ENCODE data around the gene COX5A. TPM values are rescaled to one million over a fixed set of nuclear protein-coding genes. Genes with fewer than 3 reads are reported as not detected.
A peak's percentile ranks its signal among the peaks of the same experiment; 100 is the strongest.

The COX5A gene
- total RNA-seq, 4 donors from 2014 or later = 103 to 235 (median 166) TPM

DNA sequence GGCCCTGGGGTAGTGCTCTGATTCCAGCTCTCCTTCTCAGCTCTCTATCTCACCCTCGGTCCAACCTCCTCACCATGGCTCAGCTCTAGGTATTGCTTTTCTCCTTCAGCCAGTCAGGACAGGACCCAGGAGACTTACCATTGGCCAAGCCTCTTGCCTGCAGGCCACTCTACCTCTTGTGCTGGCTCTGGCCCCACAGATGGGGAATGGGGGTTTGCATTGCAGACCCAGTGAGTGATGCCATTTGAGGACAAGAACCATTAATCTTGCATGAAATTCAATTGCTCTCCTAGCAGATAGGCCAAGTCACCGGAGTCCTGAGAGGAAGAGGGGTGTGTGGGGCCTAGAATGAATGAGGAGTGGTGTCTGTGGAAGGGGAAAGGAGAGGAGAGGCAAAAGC lies 24.8 kb upstream of the COX5A start:
- H3K36me3 ChIP-seq = no peaks in the 10 kb centered on the region
- peaks cover 38 to 49% of the 10 kb centered on the region in 2 donors for H3K4me1 ChIP-seq
- H3K4me3 ChIP-seq (replicated peaks in 1 of 3) = no peak overlapping the region
- DNase-seq = no peak
- H3K9me3 ChIP-seq = no peaks in the 10 kb centered on the region
- TF ChIP-seq, protein P1, sequence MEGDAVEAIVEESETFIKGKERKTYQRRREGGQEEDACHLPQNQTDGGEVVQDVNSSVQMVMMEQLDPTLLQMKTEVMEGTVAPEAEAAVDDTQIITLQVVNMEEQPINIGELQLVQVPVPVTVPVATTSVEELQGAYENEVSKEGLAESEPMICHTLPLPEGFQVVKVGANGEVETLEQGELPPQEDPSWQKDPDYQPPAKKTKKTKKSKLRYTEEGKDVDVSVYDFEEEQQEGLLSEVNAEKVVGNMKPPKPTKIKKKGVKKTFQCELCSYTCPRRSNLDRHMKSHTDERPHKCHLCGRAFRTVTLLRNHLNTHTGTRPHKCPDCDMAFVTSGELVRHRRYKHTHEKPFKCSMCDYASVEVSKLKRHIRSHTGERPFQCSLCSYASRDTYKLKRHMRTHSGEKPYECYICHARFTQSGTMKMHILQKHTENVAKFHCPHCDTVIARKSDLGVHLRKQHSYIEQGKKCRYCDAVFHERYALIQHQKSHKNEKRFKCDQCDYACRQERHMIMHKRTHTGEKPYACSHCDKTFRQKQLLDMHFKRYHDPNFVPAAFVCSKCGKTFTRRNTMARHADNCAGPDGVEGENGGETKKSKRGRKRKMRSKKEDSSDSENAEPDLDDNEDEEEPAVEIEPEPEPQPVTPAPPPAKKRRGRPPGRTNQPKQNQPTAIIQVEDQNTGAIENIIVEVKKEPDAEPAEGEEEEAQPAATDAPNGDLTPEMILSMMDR (IDR thresholded peaks at IDR 0.05) = no peak
- TF ChIP-seq POLR2A (IDR thresholded peaks at IDR 0.05) = no peak
- H3K27me3 ChIP-seq = no peaks in the 10 kb centered on the region
- H3K27ac ChIP-seq = no peak overlapping the region
- intact Hi-C loops (cut with DNase I) = no loop called here
- 47 to 67% methylated on average over 2 of the region's 2 CpGs for WGBS, 2 donors

DNA sequence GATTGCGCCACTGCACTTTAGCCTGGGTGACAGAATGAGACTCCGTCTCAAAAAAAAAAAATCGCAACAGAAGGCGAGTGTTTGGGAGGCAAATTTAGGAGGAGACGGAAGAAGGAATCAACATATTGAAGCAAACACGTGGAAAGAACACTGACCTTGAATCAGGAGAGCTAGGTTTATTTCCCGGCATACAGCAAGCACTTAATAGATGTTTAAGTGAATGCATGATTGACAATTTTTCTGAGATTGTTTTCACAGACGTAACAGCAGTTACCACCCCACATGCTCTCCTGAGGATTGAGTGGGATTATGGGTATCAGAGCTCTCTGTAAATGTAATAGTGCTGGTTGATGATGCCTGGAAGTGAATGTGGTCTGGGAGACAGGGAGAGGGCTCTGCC lies 24.3 kb upstream of the COX5A start:
- H3K9me3 ChIP-seq = no peaks in the 10 kb centered on the region
- H3K4me3 ChIP-seq (replicated peaks in 1 of 3) = no peak overlapping the region
- H3K27me3 ChIP-seq = no peaks in the 10 kb centered on the region
- no peaks in the 10 kb centered on the region for H3K36me3 ChIP-seq
- H3K4me1 ChIP-seq = peaks cover 42 to 53% of the 10 kb centered on the region in 2 donors
- no peak for TF ChIP-seq POLR2A (IDR thresholded peaks at IDR 0.05)
- TF ChIP-seq, protein P1 (IDR thresholded peaks at IDR 0.05) = no peak
- WGBS, 2 donors = 92 to 93% methylated on average over 8 of the region's 8 CpGs
- no peak for DNase-seq
- intact Hi-C loops (cut with DNase I) = no loop called here
- H3K27ac ChIP-seq = peak overlapping the region in 1 of 3 donors; percentile 10

DNA sequence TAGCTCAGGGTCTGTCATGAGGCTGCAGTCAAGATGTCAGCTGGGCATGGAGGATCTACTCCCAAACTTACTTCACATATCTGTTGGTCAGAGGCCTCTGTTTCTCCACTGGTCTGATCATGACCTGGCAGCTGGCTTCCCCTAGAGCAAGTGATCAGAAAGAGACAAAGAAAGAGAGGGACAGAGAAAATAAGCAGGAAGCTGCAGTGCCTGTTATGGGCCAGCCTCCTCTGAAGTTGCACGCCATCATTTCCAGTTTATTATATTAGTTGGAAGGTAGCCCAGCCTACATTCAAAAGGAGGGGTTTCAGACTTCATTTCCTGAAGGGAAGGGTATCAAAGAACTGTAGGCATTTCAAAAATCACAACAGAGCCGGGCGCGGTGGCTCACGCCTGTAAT lies 23.7 kb upstream of the COX5A start:
- 80 to 94% methylated on average over 5 of the region's 5 CpGs for WGBS, 2 donors
- H3K27ac ChIP-seq = peak overlapping the region; percentile 10 to 52 (median 30)
- peak in 1 of 2 donors; percentile 14 for DNase-seq
- H3K4me3 ChIP-seq (replicated peaks in 1 of 3) = no peak overlapping the region
- H3K9me3 ChIP-seq = no peaks in the 10 kb centered on the region
- peaks cover 44 to 54% of the 10 kb centered on the region in 2 donors for H3K4me1 ChIP-seq
- no peaks in the 10 kb centered on the region for H3K27me3 ChIP-seq
- TF ChIP-seq POLR2A (IDR thresholded peaks at IDR 0.05) = no peak
- TF ChIP-seq, protein P1 (IDR thresholded peaks at IDR 0.05) = no peak
- intact Hi-C loops (cut with DNase I) = no loop called here
- no peaks in the 10 kb centered on the region for H3K36me3 ChIP-seq

DNA sequence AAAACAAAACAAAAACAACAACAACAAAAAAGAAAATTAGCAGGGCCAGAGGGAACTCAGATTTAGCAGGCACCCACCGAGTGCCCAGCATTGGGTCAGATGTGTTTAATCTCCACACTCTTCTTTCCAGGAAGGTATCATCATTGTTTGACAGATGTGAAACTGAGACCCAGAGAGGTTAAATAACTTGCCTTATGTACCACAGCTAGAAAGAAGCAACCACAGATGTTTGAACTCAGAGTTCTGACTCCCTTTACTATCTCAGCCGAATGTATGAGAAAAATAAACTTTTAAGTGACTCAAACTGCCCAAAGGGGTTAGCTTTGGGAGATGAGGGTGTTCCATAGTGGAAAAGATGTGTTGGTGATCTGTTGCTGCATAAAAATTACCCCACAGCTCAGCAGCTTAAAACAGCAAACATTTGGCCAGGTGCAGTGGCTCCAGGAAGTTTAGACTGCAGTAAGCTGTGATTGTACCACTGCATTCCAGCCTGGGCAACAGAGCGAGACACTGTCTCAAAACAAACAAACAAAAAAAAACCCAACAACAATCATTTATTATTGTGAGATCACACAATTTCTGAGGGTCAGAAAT lies 23.2 kb upstream of the COX5A start:
- no peaks in the 10 kb centered on the region for H3K36me3 ChIP-seq
- intact Hi-C loops (cut with DNase I) = no loop called here
- H3K4me3 ChIP-seq (replicated peaks in 1 of 3) = no peak overlapping the region
- H3K27ac ChIP-seq = peak overlapping the region; percentile 10 to 52 (median 30)
- H3K4me1 ChIP-seq = peaks cover 44 to 55% of the 10 kb centered on the region in 2 donors
- no peaks in the 10 kb centered on the region for H3K27me3 ChIP-seq
- peak in 1 of 2 donors; percentile 49 for DNase-seq
- TF ChIP-seq, protein P1 (IDR thresholded peaks at IDR 0.05) = no peak
- no peak for TF ChIP-seq POLR2A (IDR thresholded peaks at IDR 0.05)
- no peaks in the 10 kb centered on the region for H3K9me3 ChIP-seq
- WGBS, 2 donors = 33 to 52% methylated on average over 3 of the region's 3 CpGs

DNA sequence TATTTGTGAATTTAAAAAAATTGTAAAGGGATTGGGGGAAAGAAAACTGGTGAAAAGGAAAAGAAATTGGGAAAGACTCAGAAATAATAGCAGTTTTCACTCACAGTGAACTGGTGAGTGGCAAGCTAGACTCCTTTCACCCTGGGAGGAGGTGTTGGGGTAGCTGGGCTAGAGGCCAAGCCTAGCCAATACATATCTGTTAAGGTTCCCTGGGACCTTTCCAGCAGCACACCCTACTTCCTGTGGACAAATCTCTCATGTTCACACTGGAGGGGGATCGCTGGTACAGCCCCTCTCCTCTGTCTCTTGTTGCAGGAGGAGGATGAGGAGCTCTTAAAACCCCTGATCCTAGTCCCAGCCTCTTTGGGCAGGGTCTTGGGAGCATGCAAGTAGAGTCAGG lies 22.4 kb upstream of the COX5A start:
- WGBS, 2 donors = 71 to 80% methylated on average over 1 of the region's 1 CpG
- peak in 1 of 2 donors; percentile 16 for DNase-seq
- Histone ChIP-seq H3K4me3 (replicated peaks in 1 of 3) (no peak overlapping the region), H3K27me3 (no peaks in the 10 kb centered on the region), H3K36me3 (no peaks in the 10 kb centered on the region), H3K4me1 (peaks cover 51 to 63% of the 10 kb centered on the region in 2 donors), H3K27ac (peak overlapping the region in 2 of 3 donors; percentile 10 to 97), H3K9me3 (no peaks in the 10 kb centered on the region)
- TF ChIP-seq, protein P1 (IDR thresholded peaks at IDR 0.05) = no peak
- TF ChIP-seq POLR2A (IDR thresholded peaks at IDR 0.05) = no peak
- intact Hi-C loops (cut with DNase I) = no loop called here
